Mucosa of stomach (tissue), 1 donor: ENCODE measurements around the gene PRKN.
"Not testable (repeated sequence)": the region's sequence is repeated elsewhere in the genome, so short reads cannot be mapped to it uniquely, and the experiment has no call there.

Experiments
- H3K27me3 ChIP-seq: one replicate; pipeline ENCODE4 v1.7.0; 2013; ENCODE audit warnings: mild to moderate bottlenecking, low read length; ENCODE audit not compliant: control insufficient read depth, insufficient read depth
- H3K36me3 ChIP-seq: one replicate; pipeline ENCODE4 v1.7.0; 2013; ENCODE audit warnings: low read length; ENCODE audit not compliant: control insufficient read depth, insufficient read depth
- H3K4me1 ChIP-seq: one replicate; pipeline ENCODE4 v1.7.0; 2013; ENCODE audit warnings: mild to moderate bottlenecking, low read length; ENCODE audit not compliant: control insufficient read depth, insufficient read depth
- H3K4me3 ChIP-seq: one replicate; pipeline ENCODE4 v1.7.0; 2013; ENCODE audit warnings: low read length
- H3K9ac ChIP-seq: one replicate; pipeline ENCODE4 v1.7.0; 2013; ENCODE audit warnings: mild to moderate bottlenecking, low read length, moderate library complexity
- H3K9me3 ChIP-seq: one replicate; pipeline ENCODE4 v1.7.0; 2013; ENCODE audit warnings: mild to moderate bottlenecking, low read length, moderate library complexity; ENCODE audit not compliant: control insufficient read depth
- donor health status: Pancreatic carcinoma.

The PRKN gene

GRCh38 chr6:161915456-161915964, 812.1 kb downstream of the PRKN start:
- no peak overlapping the region for H3K9ac ChIP-seq
- no peaks in the 10 kb centered on the region for H3K36me3 ChIP-seq
- H3K4me3 ChIP-seq: no peak overlapping the region
- H3K27me3 ChIP-seq: no peaks in the 10 kb centered on the region
- H3K9me3 ChIP-seq: no peaks in the 10 kb centered on the region
- H3K4me1 ChIP-seq: no peaks in the 10 kb centered on the region

DNA sequence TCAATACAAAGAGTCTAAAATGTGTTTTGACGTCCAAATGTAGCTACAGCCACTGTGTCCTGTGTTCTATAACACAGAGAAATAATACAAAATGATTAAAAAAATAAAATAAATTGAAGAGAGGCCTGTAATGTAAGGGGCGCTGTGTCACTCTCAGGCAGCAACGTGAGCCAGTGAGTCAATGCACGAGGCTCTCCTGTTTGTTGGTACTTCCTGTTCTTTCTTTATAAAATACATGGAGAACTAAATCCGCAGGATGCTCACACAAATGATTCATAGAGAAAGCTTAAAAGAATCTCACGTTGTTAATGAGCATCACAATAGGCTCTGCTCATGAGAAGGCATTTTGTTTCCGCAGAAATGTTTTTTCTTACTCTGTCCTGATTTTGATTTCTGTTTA, 818.7 kb downstream of the PRKN start:
- Histone ChIP-seq H3K4me3 (no peak overlapping the region), H3K9ac (no peak overlapping the region), H3K9me3 (no peaks in the 10 kb centered on the region), H3K36me3 (no peaks in the 10 kb centered on the region), H3K4me1 (no peaks in the 10 kb centered on the region), H3K27me3 (no peaks in the 10 kb centered on the region)

DNA sequence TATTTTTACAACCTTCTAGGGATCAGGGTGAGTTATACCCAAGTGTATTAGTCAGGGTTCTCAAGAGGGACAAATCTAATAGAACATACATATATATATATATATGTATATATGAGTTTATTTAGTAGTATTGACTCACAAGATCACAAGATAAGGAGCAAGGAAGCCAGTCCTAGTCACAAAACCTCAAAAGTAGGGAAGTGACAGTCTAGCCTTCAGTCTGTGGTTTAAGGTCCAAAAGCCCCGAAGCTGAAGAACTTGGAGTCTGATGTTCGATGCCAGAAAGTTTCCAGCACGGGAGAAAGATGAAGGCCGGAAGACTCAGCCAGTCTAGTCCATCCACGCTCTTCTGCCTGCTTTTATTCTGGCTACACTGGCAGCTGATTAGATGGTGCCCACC, 821.0 kb downstream of the PRKN start:
- Histone ChIP-seq H3K27me3 (no peaks in the 10 kb centered on the region), H3K9ac (no peak overlapping the region), H3K36me3 (no peaks in the 10 kb centered on the region), H3K4me1 (no peaks in the 10 kb centered on the region), H3K9me3 (no peaks in the 10 kb centered on the region), H3K4me3 (no peak overlapping the region)

- no peaks in the 10 kb centered on the region for H3K27me3 ChIP-seq
- H3K9ac ChIP-seq: no peak overlapping the region
- no peaks in the 10 kb centered on the region for H3K36me3 ChIP-seq
- H3K4me1 ChIP-seq: no peaks in the 10 kb centered on the region
- no peaks in the 10 kb centered on the region for H3K9me3 ChIP-seq
- no peak overlapping the region for H3K4me3 ChIP-seq
Measured at GRCh38 chr6:161903584-161904212, 823.9 kb downstream of the PRKN start.

DNA sequence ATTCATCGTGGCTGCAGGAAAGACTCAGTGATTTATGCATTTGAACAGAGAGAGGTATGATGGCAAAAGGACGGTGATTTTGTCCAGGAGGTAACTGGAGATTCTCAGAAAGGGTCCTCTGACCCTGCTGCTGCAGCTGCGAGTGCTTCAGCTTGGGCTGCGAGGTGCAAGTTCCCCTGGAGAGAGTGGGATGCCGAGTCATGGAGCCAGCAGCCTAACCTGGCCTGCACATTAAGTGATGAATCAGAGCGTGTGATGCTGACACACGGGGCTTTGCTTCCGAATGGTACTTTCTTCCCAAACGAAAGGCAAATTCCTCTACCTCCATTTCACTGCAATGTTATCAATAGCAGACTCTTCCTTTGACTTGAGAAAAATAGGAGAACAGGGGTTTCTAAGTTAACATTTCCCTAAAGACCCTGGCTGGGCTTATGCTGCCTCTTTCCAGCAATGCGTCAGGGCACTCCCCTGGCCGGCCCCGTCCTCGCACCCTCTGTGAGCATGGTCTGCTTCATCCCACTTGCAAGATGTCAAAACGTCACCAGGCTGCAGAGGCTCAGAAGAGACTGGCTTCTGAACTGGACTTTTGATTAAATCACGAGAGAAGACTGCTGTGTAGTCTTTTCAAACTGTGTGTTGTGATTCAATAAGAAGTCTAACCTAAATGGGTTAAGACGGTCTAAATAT, 825.7 kb downstream of the PRKN start:
- H3K27me3 ChIP-seq: no peaks in the 10 kb centered on the region
- H3K4me3 ChIP-seq: no peak overlapping the region
- no peaks in the 10 kb centered on the region for H3K4me1 ChIP-seq
- no peaks in the 10 kb centered on the region for H3K36me3 ChIP-seq
- H3K9ac ChIP-seq: no peak overlapping the region
- no peaks in the 10 kb centered on the region for H3K9me3 ChIP-seq

DNA sequence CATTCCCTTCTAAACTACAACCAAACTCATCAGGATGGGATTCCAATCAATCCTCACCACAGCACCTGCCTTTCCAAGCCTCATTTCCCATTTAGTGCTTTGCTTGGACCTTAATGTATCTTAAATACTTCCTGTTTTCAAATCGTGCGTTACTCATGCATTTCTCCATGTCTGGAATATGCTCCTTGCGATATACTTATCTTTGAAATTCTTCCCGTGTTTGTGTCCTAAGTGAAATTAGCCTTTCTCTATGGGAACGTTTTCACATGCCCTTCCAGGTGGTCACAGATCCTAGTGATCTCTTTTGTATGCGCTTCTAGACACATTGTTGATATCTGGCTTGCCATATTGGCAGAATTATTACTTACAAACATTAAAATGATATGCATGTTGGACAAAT, 833.1 kb downstream of the PRKN start:
- Histone ChIP-seq H3K4me3 (no peak overlapping the region), H3K36me3 (no peaks in the 10 kb centered on the region), H3K9me3 (no peaks in the 10 kb centered on the region), H3K4me1 (no peaks in the 10 kb centered on the region), H3K9ac (no peak overlapping the region), H3K27me3 (no peaks in the 10 kb centered on the region)

DNA sequence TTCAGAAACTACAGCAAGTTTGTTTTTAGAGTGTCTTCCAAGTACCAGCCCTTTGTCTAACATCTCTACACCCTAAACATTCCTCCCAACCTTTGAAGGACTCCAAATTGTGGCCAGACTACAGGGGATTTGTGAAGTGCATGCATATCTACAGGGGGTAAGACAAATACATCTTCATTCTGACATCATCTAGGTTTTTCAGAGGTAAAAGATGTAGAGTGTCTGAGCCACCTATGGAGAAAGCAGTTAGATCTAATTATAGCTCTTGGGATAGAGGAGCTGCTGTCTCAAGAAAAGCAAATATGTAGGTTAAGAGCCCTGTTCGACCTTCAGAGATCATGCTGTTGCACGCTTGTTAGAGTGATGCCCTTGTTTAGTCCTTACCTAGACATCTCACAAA, 836.0 kb downstream of the PRKN start:
- H3K27me3 ChIP-seq: no peaks in the 10 kb centered on the region
- H3K9ac ChIP-seq: no peak overlapping the region
- H3K4me3 ChIP-seq: no peak overlapping the region

DNA sequence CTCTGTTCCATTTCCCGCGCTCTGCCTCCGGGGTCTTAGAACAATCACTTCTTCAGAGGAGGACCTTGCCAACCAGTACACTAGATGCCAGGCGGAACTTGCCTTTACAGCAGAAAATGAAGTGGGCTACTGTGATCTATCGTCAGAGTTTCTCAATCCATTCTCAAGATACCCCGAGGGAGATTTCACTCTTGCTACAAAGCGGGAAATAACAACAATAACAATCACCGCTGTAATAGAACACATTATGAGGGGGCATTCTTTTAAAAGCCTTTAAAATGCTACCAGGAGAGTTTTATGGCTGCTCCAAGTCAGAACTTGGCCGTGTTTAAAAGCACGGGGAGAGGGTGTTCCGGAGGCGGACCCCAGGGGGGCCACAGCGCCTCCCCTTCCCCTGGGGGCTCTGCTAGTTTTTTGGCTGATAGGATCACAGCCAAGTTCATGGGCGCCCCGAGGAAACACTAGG, 836.7 kb downstream of the PRKN start:
- Histone ChIP-seq H3K4me1 (no peaks in the 10 kb centered on the region), H3K36me3 (no peaks in the 10 kb centered on the region), H3K9me3 (no peaks in the 10 kb centered on the region), H3K4me3 (no peak overlapping the region), H3K9ac (no peak overlapping the region), H3K27me3 (no peaks in the 10 kb centered on the region)

More for the DNA sequence above, 836.0 kb downstream of the PRKN start:
- Histone ChIP-seq H3K36me3 (no peaks in the 10 kb centered on the region), H3K9me3 (no peaks in the 10 kb centered on the region), H3K4me1 (no peaks in the 10 kb centered on the region)

GRCh38 chr6:161890133-161890831, 837.3 kb downstream of the PRKN start:
- H3K4me1 ChIP-seq: no peaks in the 10 kb centered on the region
- H3K9ac ChIP-seq: no peak overlapping the region
- H3K36me3 ChIP-seq: no peaks in the 10 kb centered on the region
- H3K4me3 ChIP-seq: no peak overlapping the region
- no peaks in the 10 kb centered on the region for H3K9me3 ChIP-seq
- H3K27me3 ChIP-seq: no peaks in the 10 kb centered on the region

DNA sequence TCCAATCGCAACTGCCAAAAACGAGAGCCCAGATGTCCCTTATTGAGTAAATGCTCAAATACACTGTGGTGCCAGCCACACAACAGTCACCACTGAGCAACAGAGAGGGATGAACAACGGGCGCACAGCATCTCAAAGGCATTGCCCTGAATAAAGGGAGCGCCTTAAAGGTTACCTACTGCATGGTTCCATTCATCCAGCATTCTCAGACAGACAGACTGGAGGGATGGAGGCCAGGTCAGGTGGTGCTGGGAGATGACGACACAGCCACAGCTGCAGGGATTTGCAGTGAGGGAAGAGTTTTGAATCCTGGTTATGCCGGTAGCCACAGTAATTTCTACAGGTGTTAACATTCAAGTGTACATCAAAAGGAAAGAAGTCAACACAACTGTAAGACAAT, 838.2 kb downstream of the PRKN start:
- no peaks in the 10 kb centered on the region for H3K27me3 ChIP-seq
- no peaks in the 10 kb centered on the region for H3K4me1 ChIP-seq
- no peak overlapping the region for H3K9ac ChIP-seq
- no peak overlapping the region for H3K4me3 ChIP-seq
- H3K9me3 ChIP-seq: no peaks in the 10 kb centered on the region
- no peaks in the 10 kb centered on the region for H3K36me3 ChIP-seq

DNA sequence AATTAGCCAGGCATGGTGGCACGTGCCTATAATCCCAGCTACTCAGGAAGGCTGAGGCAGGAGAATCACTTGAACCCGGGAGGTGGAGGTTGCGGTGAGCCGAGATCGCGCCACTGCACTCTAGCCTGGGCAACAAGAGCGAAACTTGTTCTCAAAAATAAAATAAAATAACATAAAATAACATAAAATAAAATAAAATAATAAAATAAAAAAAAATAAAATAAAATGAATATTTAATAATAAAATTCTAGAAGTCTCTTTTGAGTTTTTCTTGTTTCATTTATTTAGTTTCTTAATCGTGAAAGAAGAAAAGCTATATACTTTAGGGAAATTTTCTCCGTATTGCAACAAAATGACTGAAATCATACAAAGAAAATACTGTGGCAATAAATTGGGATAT, 841.0 kb downstream of the PRKN start:
- not testable (repeated sequence) for H3K4me1 ChIP-seq, H3K9me3 ChIP-seq, H3K4me3 ChIP-seq, H3K36me3 ChIP-seq, H3K27me3 ChIP-seq, H3K9ac ChIP-seq

DNA sequence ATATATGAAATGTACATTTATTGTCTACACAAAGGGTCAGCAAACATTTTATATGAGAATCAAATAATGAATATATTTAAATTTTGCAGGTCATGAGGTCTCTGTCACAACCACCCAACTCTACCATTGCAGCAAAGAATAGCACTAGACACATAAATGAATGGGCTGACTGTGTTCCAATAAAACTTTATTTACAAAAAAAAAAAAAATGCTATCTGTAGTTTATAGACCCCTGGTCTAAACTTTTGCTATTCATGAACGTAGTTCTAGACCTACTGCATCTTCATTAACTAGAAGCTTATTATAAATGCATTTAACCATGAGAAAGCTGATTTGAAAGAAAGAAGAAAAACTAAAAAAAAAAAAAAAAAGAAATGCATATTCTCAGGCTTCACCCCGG, 842.8 kb downstream of the PRKN start:
- Histone ChIP-seq H3K4me1 (no peaks in the 10 kb centered on the region), H3K4me3 (no peak overlapping the region), H3K27me3 (no peaks in the 10 kb centered on the region), H3K36me3 (no peaks in the 10 kb centered on the region), H3K9me3 (no peaks in the 10 kb centered on the region), H3K9ac (no peak overlapping the region)
